AG20443 (cell line): Measurements from ENCODE around the gene RTL10.

Experiments
- DNase-seq: peaks from one replicate; pipeline ENCODE4 v3.0.0; 2012; ENCODE audit warnings: low spot score, mixed read lengths

RTL10 gene

GRCh38 chr22:19876314-19876940 lies 21.8 kb upstream of the RTL10 start:
- no peak for DNase-seq

- no peak for DNase-seq
These were observed 21.0 kb upstream of the RTL10 start for GRCh38 chr22:19875531-19876313.

- DNase-seq, result no peak
These were observed 20.4 kb upstream of the RTL10 start for GRCh38 chr22:19875061-19875530.

GRCh38 chr22:19874307-19875060 lies 19.8 kb upstream of the RTL10 start:
- no peak for DNase-seq

GRCh38 chr22:19873960-19874306 lies 19.3 kb upstream of the RTL10 start:
- no peak for DNase-seq

- no peak for DNase-seq
These were observed 18.7 kb upstream of the RTL10 start for GRCh38 chr22:19873138-19873959.

GRCh38 chr22:19872779-19873137 lies 18.1 kb upstream of the RTL10 start:
- no peak for DNase-seq

GRCh38 chr22:19871845-19872778 lies 17.4 kb upstream of the RTL10 start:
- no peak for DNase-seq

- DNase-seq, result no peak
These were observed 16.6 kb upstream of the RTL10 start for GRCh38 chr22:19871023-19871844.

- DNase-seq, result no peak
These were observed 15.7 kb upstream of the RTL10 start for GRCh38 chr22:19870153-19871022.

GRCh38 chr22:19869497-19870152 lies 15.0 kb upstream of the RTL10 start:
- DNase-seq, result no peak

GRCh38 chr22:19868773-19869471 lies 14.2 kb upstream of the RTL10 start:
- no peak for DNase-seq

- no peak for DNase-seq
These were observed 13.7 kb upstream of the RTL10 start for GRCh38 chr22:19868333-19868732.

- DNase-seq, result no peak
These were observed 12.9 kb upstream of the RTL10 start for GRCh38 chr22:19867617-19868016.

- no peak for DNase-seq
These were observed 12.0 kb upstream of the RTL10 start for GRCh38 chr22:19866665-19867009.

- no peak for DNase-seq
These were observed 10.6 kb upstream of the RTL10 start for GRCh38 chr22:19865141-19865829.

- DNase-seq, result no peak
These were observed 9.9 kb upstream of the RTL10 start for GRCh38 chr22:19864538-19865106.
